ENCODE measurements around the gene TAS2R14. TPM values are rescaled to one million over a fixed set of nuclear protein-coding genes. Genes with fewer than 3 reads are reported as not detected.

Gene TAS2R14
- total RNA-seq, 4 donors from 2014 or later, result 6.8 to 26.0 (median 10.3) TPM

- Histone ChIP-seq H3K9me3 (no peaks in the 10 kb centered on the region), H3K27ac (no peak overlapping the region), H3K4me3 (replicated peaks in 1 of 3) (no peak overlapping the region), H3K36me3 (no peaks in the 10 kb centered on the region), H3K4me1 (no peaks in the 10 kb centered on the region), H3K27me3 (no peaks in the 10 kb centered on the region)
- 68 to 75% methylated on average over 2 of the region's 2 CpGs for WGBS, 2 donors
- no peak for TF ChIP-seq POLR2A (IDR thresholded peaks at IDR 0.05)
- no peak for TF ChIP-seq CTCF (IDR thresholded peaks at IDR 0.05)
- intact Hi-C loops (cut with DNase I), result no loop called here
- no peak for DNase-seq
Measured at GRCh38 chr12:10967409-10967808, 28.3 kb upstream of the TAS2R14 start.

- no peaks in the 10 kb centered on the region for H3K36me3 ChIP-seq
- TF ChIP-seq CTCF (IDR thresholded peaks at IDR 0.05), result no peak
- no peak for TF ChIP-seq POLR2A (IDR thresholded peaks at IDR 0.05)
- intact Hi-C loops (cut with DNase I), result no loop called here
- no peaks in the 10 kb centered on the region for H3K27me3 ChIP-seq
- H3K9me3 ChIP-seq, result no peaks in the 10 kb centered on the region
- H3K4me3 ChIP-seq (replicated peaks in 1 of 3), result no peak overlapping the region
- DNase-seq, result no peak
- H3K4me1 ChIP-seq, result no peaks in the 10 kb centered on the region
- H3K27ac ChIP-seq, result no peak overlapping the region
Measured at GRCh38 chr12:10966314-10966713, 27.3 kb upstream of the TAS2R14 start.

- no peak overlapping the region for H3K27ac ChIP-seq
- H3K27me3 ChIP-seq, result no peaks in the 10 kb centered on the region
- no peaks in the 10 kb centered on the region for H3K36me3 ChIP-seq
- intact Hi-C loops (cut with DNase I), result no loop called here
- no peak for DNase-seq
- no peaks in the 10 kb centered on the region for H3K4me1 ChIP-seq
- no peaks in the 10 kb centered on the region for H3K9me3 ChIP-seq
- H3K4me3 ChIP-seq (replicated peaks in 1 of 3), result no peak overlapping the region
- no peak for TF ChIP-seq CTCF (IDR thresholded peaks at IDR 0.05)
- no peak for TF ChIP-seq POLR2A (IDR thresholded peaks at IDR 0.05)
- 90 to 98% methylated on average over 1 of the region's 1 CpG for WGBS, 2 donors
Measured at GRCh38 chr12:10965476-10965875, 26.4 kb upstream of the TAS2R14 start.

- intact Hi-C loops (cut with DNase I), result no loop called here
- TF ChIP-seq CTCF (IDR thresholded peaks at IDR 0.05) (no peak), POLR2A (IDR thresholded peaks at IDR 0.05) (no peak)
- WGBS, 2 donors, result 80 to 82% methylated on average over 4 of the region's 4 CpGs
Measured at GRCh38 chr12:10960211-10960610, 21.1 kb upstream of the TAS2R14 start.

GRCh38 chr12:10959804-10960203, 20.7 kb upstream of the TAS2R14 start:
- no peak for DNase-seq
- Histone ChIP-seq H3K27ac (no peak overlapping the region), H3K36me3 (no peaks in the 10 kb centered on the region), H3K4me1 (no peaks in the 10 kb centered on the region), H3K4me3 (replicated peaks in 1 of 3) (no peak overlapping the region), H3K27me3 (no peaks in the 10 kb centered on the region), H3K9me3 (no peaks in the 10 kb centered on the region)
- WGBS, 2 donors, result 90 to 94% methylated on average over 2 of the region's 2 CpGs
- TF ChIP-seq CTCF (IDR thresholded peaks at IDR 0.05) (no peak), POLR2A (IDR thresholded peaks at IDR 0.05) (no peak)
- intact Hi-C loops (cut with DNase I), result no loop called here

More at GRCh38 chr12:10960211-10960610, 21.1 kb upstream of the TAS2R14 start:
- no peaks in the 10 kb centered on the region for H3K27me3 ChIP-seq
- H3K36me3 ChIP-seq, result no peaks in the 10 kb centered on the region
- H3K4me3 ChIP-seq (replicated peaks in 1 of 3), result no peak overlapping the region
- DNase-seq, result no peak
- H3K9me3 ChIP-seq, result no peaks in the 10 kb centered on the region
- H3K27ac ChIP-seq, result no peak overlapping the region
- no peaks in the 10 kb centered on the region for H3K4me1 ChIP-seq

All from thyroid gland (tissue), 4 donors.